ENCODE results near the gene DHCR24.

DNA sequence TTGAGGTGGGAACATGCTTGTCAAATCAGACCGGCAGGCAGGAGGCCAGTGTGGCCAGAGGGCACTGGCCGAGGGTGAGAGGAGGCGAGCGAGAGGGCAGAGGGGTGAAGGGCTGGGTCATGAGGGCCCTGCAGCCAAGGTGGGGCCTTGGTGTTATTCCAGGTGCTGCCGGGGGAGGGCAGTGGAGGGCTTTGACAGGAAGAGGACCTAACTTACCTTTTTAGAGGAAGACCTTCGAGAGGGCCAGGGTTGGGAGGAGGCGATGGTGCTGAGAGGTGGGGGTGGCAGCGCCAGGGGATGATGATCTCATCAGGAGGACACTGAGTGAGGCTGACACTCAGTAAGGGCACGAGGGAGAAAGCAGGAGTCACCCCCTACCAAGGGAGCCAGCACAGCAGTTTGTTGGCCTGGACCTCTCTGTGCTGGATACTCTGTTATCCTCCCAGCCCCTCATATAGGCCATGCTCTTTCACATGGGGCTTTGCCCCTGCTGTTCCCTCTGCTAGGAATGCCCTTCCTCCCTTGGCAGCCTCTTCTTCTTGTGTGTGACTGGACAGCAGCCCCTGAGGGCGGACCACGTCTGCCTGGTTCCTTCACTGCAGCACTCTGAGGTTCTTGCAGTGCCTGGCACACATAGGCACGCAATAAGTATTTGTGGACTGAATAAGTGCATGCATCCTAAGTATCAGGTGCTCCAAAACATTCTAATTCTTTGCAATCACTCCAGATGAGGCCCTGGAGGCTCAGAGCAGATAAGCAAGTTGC is 78.4 kb downstream of the DHCR24 start:
- no peak for TF ChIP-seq EZH2 (IDR thresholded peaks at IDR 0.05; ENCODE audit: low read length)
- TF ChIP-seq, protein P1, sequence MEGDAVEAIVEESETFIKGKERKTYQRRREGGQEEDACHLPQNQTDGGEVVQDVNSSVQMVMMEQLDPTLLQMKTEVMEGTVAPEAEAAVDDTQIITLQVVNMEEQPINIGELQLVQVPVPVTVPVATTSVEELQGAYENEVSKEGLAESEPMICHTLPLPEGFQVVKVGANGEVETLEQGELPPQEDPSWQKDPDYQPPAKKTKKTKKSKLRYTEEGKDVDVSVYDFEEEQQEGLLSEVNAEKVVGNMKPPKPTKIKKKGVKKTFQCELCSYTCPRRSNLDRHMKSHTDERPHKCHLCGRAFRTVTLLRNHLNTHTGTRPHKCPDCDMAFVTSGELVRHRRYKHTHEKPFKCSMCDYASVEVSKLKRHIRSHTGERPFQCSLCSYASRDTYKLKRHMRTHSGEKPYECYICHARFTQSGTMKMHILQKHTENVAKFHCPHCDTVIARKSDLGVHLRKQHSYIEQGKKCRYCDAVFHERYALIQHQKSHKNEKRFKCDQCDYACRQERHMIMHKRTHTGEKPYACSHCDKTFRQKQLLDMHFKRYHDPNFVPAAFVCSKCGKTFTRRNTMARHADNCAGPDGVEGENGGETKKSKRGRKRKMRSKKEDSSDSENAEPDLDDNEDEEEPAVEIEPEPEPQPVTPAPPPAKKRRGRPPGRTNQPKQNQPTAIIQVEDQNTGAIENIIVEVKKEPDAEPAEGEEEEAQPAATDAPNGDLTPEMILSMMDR (optimal IDR thresholded peaks at IDR 0.05 in 1 of 3, IDR thresholded peaks at IDR 0.05 in 1 of 3, conservative IDR thresholded peaks at IDR 0.05 in 1 of 3; ENCODE audit: extremely low read depth in 1 of 3, insufficient read depth in 2 of 3, low read length in 3 of 3) = peak in 2 of 3 experiments; percentile 37 to 43

All from keratinocyte (primary cell).